Muscle of leg (tissue), 9 donors: ENCODE results near the gene SOCS7. TPM values are rescaled to one million over a fixed set of nuclear protein-coding genes. Genes with fewer than 3 reads are reported as not detected.

Experiments
- polyA plus RNA-seq, 8 donors: library from polyadenylated mRNA; unstranded; fragments of 120-200 nt; gene quantifications; one replicate each; pipeline versions ENCODE4 v1.2.1 to v1.2.3, GENCODE V29; 2013; ENCODE audit warnings: inconsistent platforms in 1 of 8, low replicate concordance in 1 of 8; ENCODE audit not compliant: insufficient read length in 8 of 8, insufficient read depth in 1 of 8
- total RNA-seq: library from RNA; stranded (reverse); fragments of 120-200 nt; gene quantifications from one replicate; pipeline ENCODE4 v1.2.4, GENCODE V29; 2013

SOCS7 gene
- total and polyA plus RNA-seq, 9 donors: 12.4 to 18.6 (median 16.0) TPM

Other genes with a start within 250 kb of the SOCS7 start
- not detected for gene TBC1D3E, start 223.9 kb upstream of the SOCS7 start, total RNA-seq
- 1 to 10 TPM in 1 of 8 donors, under 1 TPM in 1, not detected in 6; 0.28 to 4.4 TPM for gene TBC1D3E, start 223.9 kb upstream of the SOCS7 start, polyA plus RNA-seq
- gene TBC1D3, start 159.3 kb upstream of the SOCS7 start, total RNA-seq: not detected
- gene TBC1D3, start 159.3 kb upstream of the SOCS7 start, polyA plus RNA-seq: 1 to 10 TPM in 3 of 8 donors, not detected in 5; 2.4 to 5.3 (median 3.7) TPM
- 45.3 TPM for gene MRPL45, start 54.7 kb upstream of the SOCS7 start, total RNA-seq
- 10 to 100 TPM; 53.9 to 65.7 (median 58.1) TPM for gene MRPL45, start 54.7 kb upstream of the SOCS7 start, polyA plus RNA-seq
- 0.22 TPM for gene GPR179, start 7.9 kb upstream of the SOCS7 start, total RNA-seq
- under 1 TPM; 0.15 to 0.87 (median 0.29) TPM for gene GPR179, start 7.9 kb upstream of the SOCS7 start, polyA plus RNA-seq
- gene ARHGAP23, start 76.6 kb downstream of the SOCS7 start, total RNA-seq: 17.1 TPM
- 10 to 100 TPM; 29.3 to 44.2 (median 37.6) TPM for gene ARHGAP23, start 76.6 kb downstream of the SOCS7 start, polyA plus RNA-seq